GM23338 (cell line): ENCODE results near the gene PPIP5K1.

Experiments used
- CREB1 ChIP-seq: fragments of 250-450 bp; sonication (Bioruptor Pico); IDR thresholded peaks from 2 replicates; pipeline ENCODE4 v1.5.0; 2020; ENCODE audit warnings: low read depth, mild to moderate bottlenecking, moderate library complexity
- EZH2 ChIP-seq: fragments of 200-600 bp; sonication (generic); IDR thresholded peaks from one replicate; pipeline ENCODE4 v1.8.0; 2017; ENCODE audit warnings: antibody characterized with exemption, mild to moderate bottlenecking, low read depth; ENCODE audit not compliant: unreplicated experiment
- EZH2phosphoT487 ChIP-seq: fragments of 200-600 bp; sonication (generic); IDR thresholded peaks from one replicate; pipeline ENCODE4 v1.8.1; 2018; ENCODE audit warnings: antibody characterized with exemption; ENCODE audit not compliant: unreplicated experiment
- JUNB ChIP-seq: IDR thresholded peaks from one replicate; pipeline ENCODE4 v1.6.1; 2016; ENCODE audit warnings: antibody characterized with exemption; ENCODE audit not compliant: unreplicated experiment
- NANOG ChIP-seq: IDR thresholded peaks from 2 replicates; pipeline ENCODE4 v1.6.1; 2016; ENCODE audit warnings: antibody characterized with exemption, borderline replicate concordance
- POLR2AphosphoS5 ChIP-seq: IDR thresholded peaks from 2 replicates; pipeline ENCODE4 v1.6.1; 2016; ENCODE audit warnings: antibody characterized with exemption, low read depth
- REST ChIP-seq: IDR thresholded peaks from one replicate; pipeline ENCODE4 v1.6.1; 2018; ENCODE audit warnings: antibody characterized with exemption; ENCODE audit not compliant: unreplicated experiment
- STAT1 ChIP-seq: IDR thresholded peaks from one replicate; pipeline ENCODE4 v1.6.1; 2016; ENCODE audit warnings: antibody characterized with exemption; ENCODE audit not compliant: unreplicated experiment
- ZNF114 ChIP-seq: fragments of 250-450 bp; sonication (Bioruptor Pico); IDR thresholded peaks from 2 replicates; pipeline ENCODE4 v1.5.0; 2020; ENCODE audit warnings: mild to moderate bottlenecking, moderate library complexity
- ZNF331 ChIP-seq: fragments of 250-450 bp; sonication (Bioruptor Pico); IDR thresholded peaks from 2 replicates; pipeline ENCODE4 v1.5.0; 2020; ENCODE audit warnings: low read depth, mild to moderate bottlenecking, moderate library complexity
- ZNF462 ChIP-seq: fragments of 250-450 bp; sonication (Bioruptor Pico); IDR thresholded peaks from 2 replicates; pipeline ENCODE4 v1.5.0; 2020; ENCODE audit warnings: mild to moderate bottlenecking, moderate library complexity
- TF ChIP-seq, protein P1 (sequence below), 2 experiments: fragments of 200-600 bp in 1 of 2; sonication (generic) in 1 of 2; conservative IDR thresholded peaks; 2 replicates each; pipeline versions ENCODE4 v1.5.1 to v1.6.1; 2016 to 2017; ENCODE audit warnings: antibody characterized with exemption in 2 of 2, low read depth in 2 of 2, mild to moderate bottlenecking in 2 of 2, moderate library complexity in 1 of 2
- TF ChIP-seq, protein P2 (sequence below): IDR thresholded peaks from 2 replicates; pipeline ENCODE4 v1.6.1; 2016; ENCODE audit warnings: antibody characterized with exemption

DNA sequence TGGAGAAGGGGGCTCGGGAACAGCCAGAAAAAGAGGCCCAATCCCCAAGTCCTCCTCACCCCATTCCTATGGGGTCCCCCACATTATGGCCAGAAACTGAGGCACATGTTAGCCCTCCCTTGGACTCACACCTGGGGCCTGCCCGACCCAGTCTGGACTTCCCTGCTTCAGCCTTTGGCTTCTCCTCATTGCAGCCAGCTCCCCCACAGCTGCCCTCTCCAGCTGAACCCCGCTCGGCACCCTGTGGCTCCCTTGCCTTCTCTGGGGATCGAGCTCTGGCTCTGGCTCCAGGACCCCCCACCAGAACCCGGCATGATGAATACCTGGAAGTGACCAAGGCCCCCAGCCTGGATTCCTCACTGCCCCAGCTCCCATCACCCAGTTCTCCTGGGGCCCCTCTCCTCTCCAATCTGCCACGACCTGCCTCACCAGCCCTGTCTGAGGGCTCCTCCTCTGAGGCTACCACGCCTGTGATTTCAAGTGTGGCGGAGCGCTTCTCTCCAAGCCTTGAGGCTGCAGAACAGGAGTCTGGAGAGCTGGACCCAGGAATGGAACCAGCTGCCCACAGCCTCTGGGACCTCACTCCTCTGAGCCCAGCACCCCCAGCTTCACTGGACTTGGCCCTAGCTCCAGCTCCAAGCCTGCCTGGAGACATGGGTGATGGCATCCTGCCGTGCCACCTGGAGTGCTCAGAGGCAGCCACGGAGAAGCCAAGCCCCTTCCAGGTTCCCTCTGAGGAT is 62.0 kb downstream of the PPIP5K1 start:
- TF ChIP-seq, protein P1, sequence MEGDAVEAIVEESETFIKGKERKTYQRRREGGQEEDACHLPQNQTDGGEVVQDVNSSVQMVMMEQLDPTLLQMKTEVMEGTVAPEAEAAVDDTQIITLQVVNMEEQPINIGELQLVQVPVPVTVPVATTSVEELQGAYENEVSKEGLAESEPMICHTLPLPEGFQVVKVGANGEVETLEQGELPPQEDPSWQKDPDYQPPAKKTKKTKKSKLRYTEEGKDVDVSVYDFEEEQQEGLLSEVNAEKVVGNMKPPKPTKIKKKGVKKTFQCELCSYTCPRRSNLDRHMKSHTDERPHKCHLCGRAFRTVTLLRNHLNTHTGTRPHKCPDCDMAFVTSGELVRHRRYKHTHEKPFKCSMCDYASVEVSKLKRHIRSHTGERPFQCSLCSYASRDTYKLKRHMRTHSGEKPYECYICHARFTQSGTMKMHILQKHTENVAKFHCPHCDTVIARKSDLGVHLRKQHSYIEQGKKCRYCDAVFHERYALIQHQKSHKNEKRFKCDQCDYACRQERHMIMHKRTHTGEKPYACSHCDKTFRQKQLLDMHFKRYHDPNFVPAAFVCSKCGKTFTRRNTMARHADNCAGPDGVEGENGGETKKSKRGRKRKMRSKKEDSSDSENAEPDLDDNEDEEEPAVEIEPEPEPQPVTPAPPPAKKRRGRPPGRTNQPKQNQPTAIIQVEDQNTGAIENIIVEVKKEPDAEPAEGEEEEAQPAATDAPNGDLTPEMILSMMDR (conservative IDR thresholded peaks at IDR 0.05; ENCODE audit: low read depth in 2 of 2), result no peak
- TF ChIP-seq EZH2 (no peak), EZH2phosphoT487 (no peak), ZNF331 (no peak), POLR2AphosphoS5 (no peak), REST (no peak), ZNF462 (CRISPR knock-in tag) (no peak), CREB1 (CRISPR knock-in tag) (no peak), JUNB (no peak), ZNF114 (CRISPR knock-in tag) (no peak), NANOG (no peak), STAT1 (no peak)
- TF ChIP-seq, protein P2, sequence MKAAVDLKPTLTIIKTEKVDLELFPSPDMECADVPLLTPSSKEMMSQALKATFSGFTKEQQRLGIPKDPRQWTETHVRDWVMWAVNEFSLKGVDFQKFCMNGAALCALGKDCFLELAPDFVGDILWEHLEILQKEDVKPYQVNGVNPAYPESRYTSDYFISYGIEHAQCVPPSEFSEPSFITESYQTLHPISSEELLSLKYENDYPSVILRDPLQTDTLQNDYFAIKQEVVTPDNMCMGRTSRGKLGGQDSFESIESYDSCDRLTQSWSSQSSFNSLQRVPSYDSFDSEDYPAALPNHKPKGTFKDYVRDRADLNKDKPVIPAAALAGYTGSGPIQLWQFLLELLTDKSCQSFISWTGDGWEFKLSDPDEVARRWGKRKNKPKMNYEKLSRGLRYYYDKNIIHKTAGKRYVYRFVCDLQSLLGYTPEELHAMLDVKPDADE, result no peak
